Activated CD4-positive, alpha-beta T cell treated with anti-CD3 and anti-CD28 coated beads for 36 hours (primary cell): ENCODE results near the gene ATE1. TPM values are rescaled to one million over a fixed set of nuclear protein-coding genes. Genes with fewer than 3 reads are reported as not detected.
"Not testable (repeated sequence)": the region's sequence is repeated elsewhere in the genome, so short reads cannot be mapped to it uniquely, and the experiment has no call there.

Experiments used
- ATAC-seq: fragments of 200-7000 bp; cut with Tn5 transposase; one replicate; pipeline ENCODE4 v1.10.0; 2021; ENCODE audit warnings: mild to moderate bottlenecking, moderate library complexity
- CTCF ChIA-PET: fragments of 350-600 bp; sonication (Branson Sonifier 250); formaldehyde crosslinking; loops from one replicate; lab custom pipeline; 2021; ENCODE audit warnings: antibody characterized with exemption; lab: Charles Lee
- POLR2A ChIA-PET: fragments of 350-600 bp; sonication (Branson Sonifier 250); formaldehyde crosslinking; loops from one replicate; lab custom pipeline; 2021; ENCODE audit warnings: antibody characterized with exemption, inconsistent platforms; lab: Charles Lee
- DNase-seq: peaks from one replicate; pipeline ENCODE4 v3.0.0-alpha.2; 2020
- H3K27ac Mint-ChIP-seq: one replicate; pipeline ENCODE4 v1.8.0; 2021; ENCODE audit warnings: mixed read lengths
- H3K27me3 Mint-ChIP-seq: one replicate; pipeline ENCODE4 v1.8.0; 2021; ENCODE audit warnings: mixed read lengths
- H3K36me3 Mint-ChIP-seq: one replicate; pipeline ENCODE4 v1.8.0; 2021; ENCODE audit warnings: low read depth, mixed read lengths
- H3K4me1 Mint-ChIP-seq: one replicate; pipeline ENCODE4 v1.8.0; 2021; ENCODE audit warnings: mixed read lengths
- H3K4me3 Mint-ChIP-seq: one replicate; pipeline ENCODE4 v1.8.0; 2021; ENCODE audit warnings: mild to moderate bottlenecking, moderate library complexity, mixed read lengths
- H3K9me3 Mint-ChIP-seq: one replicate; pipeline ENCODE4 v1.8.0; 2021; ENCODE audit warnings: low read depth, mixed read lengths
- intact Hi-C, 2 experiments: fragments of 100-400 bp; cut with DNase I in 1 of 2; cut with micrococcal nuclease in 1 of 2; formaldehyde crosslinking; loops; one replicate each; pipeline versions ENCODE4 v1.14.2 to v1.15.1; 2022 to 2024; cut with DNase I, micrococcal nuclease
- total RNA-seq, 2 experiments: library from RNA; stranded (reverse); gene quantifications; one replicate each; pipeline ENCODE4 v1.2.3, GENCODE V29; 2021

Gene ATE1
- total RNA-seq, 2 experiments from 2014 or later, result 23.2 to 23.9 TPM

DNA sequence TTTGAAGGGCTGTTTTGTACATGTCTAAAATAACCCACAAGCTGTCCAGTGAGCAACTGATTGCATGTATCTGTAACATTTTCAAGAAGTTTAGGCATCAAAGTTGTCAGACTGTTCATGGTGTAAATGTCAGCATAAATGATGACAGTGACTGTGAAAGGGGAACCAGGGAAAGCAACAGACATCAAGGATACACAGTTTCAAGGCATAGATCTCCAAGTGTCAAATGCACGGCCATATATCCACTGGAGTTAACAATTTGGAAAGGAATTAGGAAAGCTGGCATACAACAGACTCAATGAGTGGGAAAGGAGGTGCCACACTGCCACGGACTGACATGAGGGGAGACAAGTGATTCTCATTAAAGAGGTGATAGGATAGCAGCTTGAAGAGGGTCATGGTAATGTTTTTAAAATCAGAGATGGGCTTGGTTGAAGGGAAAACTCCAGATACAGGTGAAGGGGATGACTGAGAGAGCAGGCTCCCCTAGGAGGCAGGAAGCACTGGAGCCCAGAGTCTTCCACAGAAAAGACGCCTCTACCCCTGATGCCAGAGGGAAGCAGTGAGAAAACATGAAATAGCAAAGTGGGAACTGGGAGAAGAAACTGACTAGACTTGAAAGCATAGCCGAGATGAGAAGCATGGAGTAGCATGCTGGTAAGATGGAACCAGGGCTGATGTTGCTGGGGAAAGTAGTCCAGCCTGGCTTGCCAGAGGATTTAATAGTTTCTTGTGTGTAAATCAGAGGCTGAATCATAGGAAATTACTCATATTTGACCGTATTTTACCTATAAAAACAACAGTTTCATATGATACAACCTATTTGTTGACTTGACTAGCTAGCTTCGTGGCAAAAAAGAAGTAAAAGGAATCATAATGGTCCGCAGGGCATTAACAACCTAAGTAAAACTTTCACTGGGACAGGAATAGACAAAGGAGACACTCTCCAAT lies 28.6 kb upstream of the ATE1 start:
- ChIA-PET CTCF (interaction anchor here (0.6 to 0.7 kb wide), 2 partner anchors 98 to 187 kb away, joined by 3 read pairs; no protein-coding TSS in a partner anchor), POLR2A (no interaction called here)
- Mint-ChIP-seq H3K27ac (peak overlapping the region; percentile 37), H3K27me3 (no peaks in the 10 kb centered on the region), H3K4me1 (peaks cover 19% of the 10 kb centered on the region), H3K4me3 (no peak overlapping the region), H3K9me3 (no peaks in the 10 kb centered on the region), H3K36me3 (peaks cover 25% of the 10 kb centered on the region)
- intact Hi-C loops, result no loop called here
- ATAC-seq, result no peak
- DNase-seq, result no peak

DNA sequence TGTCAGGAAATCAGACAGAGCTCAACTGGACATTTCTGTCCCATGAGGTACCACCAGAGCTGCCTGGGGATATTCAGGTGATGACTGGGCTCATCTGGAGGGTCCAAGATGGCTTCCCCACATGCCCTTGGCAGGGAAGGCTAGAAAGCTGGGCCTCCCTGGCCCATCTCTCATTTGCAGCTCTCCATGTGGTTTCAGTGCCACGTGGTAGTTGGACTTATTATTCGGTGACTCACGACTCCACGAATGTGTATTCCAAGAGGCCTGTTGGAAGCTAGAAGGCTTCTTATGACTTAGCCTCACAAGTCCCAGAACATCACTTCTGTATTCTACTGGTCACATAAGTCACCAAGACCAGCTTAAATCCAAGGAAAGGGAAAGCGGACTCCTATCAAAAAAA lies 24.4 kb upstream of the ATE1 start:
- CTCF ChIA-PET, result interaction anchor here (0.6 kb wide), 1 partner anchor 20 kb away, joined by 3 read pairs; no protein-coding TSS in a partner anchor
- ATAC-seq, result no peak

GRCh38 chr10:121949451-121949850 lies 21.6 kb upstream of the ATE1 start:
- no peaks in the 10 kb centered on the region for H3K9me3 Mint-ChIP-seq
- POLR2A ChIA-PET, result no interaction called here
- H3K27me3 Mint-ChIP-seq, result no peaks in the 10 kb centered on the region
- ATAC-seq (no peak), DNase-seq (no peak)
- no peak overlapping the region for H3K27ac Mint-ChIP-seq
- no peaks in the 10 kb centered on the region for H3K4me1 Mint-ChIP-seq
- H3K36me3 Mint-ChIP-seq, result peaks cover 3% of the 10 kb centered on the region
- no peak overlapping the region for H3K4me3 Mint-ChIP-seq
- CTCF ChIA-PET, result interaction anchor here (1.2 kb wide), 1 partner anchor 12 kb away, joined by 3 read pairs; no protein-coding TSS in a partner anchor
- intact Hi-C loops, result no loop called here

More for the DNA sequence above, 24.4 kb upstream of the ATE1 start:
- no peaks in the 10 kb centered on the region for H3K27me3 Mint-ChIP-seq
- H3K4me1 Mint-ChIP-seq, result peaks cover 10% of the 10 kb centered on the region
- H3K9me3 Mint-ChIP-seq, result no peaks in the 10 kb centered on the region
- no peak for DNase-seq
- POLR2A ChIA-PET, result interaction anchor here (0.8 kb wide), 1 partner anchor 13 kb away, joined by 3 read pairs; no protein-coding TSS in a partner anchor
- H3K36me3 Mint-ChIP-seq, result peaks cover 19% of the 10 kb centered on the region
- H3K4me3 Mint-ChIP-seq, result no peak overlapping the region
- intact Hi-C loops, result no loop called here
- H3K27ac Mint-ChIP-seq, result no peak overlapping the region

- ChIA-PET CTCF (interaction anchor here (1.3 kb wide), 1 partner anchor 48 kb away, joined by 4 read pairs; no protein-coding TSS in a partner anchor), POLR2A (no interaction called here)
- DNase-seq, result no peak
- Mint-ChIP-seq H3K27me3 (no peaks in the 10 kb centered on the region), H3K9me3 (no peaks in the 10 kb centered on the region), H3K4me3 (no peak overlapping the region), H3K36me3 (peaks cover 3% of the 10 kb centered on the region), H3K27ac (no peak overlapping the region), H3K4me1 (no peaks in the 10 kb centered on the region)
- no peak for ATAC-seq
- intact Hi-C loops, result no loop called here
Observed at GRCh38 chr10:121949049-121949448, 21.2 kb upstream of the ATE1 start.

DNA sequence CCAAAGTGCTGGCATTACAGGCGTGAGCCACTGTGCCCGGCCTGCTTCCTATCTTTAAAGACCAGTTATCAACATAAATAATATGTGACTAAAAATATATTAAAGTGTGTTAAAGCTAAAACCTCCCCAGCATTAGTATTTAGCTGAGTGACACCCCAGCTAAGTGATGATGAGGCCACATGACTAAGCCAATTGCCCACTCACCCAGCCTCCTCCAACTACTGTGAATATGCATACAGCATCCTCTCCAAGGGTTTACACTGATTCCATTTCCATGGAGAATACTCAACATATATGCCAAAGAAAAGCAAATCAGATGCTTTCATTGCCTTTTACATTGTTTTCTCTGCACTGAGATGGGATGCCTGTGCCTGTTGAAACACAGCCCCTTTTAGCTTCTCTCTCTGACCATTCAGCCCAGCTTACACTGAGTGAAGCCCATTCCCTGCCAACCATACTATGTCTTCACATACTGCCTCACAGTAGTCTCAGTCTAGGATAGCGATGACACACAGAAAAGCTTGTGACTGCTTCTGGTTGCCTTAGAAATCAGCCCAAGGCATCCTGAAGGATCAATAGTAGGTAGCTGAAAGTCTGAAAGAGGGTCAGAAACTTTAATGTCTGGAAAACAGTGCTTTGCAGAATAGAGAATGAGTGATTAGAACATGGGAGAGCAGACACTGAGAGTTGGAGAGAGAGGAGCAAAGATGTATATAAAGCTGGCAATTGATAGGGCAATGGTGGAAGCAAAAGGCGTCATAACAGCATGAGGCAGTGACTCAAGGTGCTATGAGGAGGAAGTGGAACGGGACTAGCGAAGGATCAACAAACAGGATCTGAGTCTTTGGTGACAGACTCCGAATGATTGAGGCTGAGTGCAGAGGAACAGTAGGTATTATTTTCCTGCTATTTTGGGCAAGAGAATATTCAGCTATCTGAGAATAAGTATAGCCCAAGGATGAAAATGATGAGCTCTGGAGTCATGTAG lies 19.8 kb upstream of the ATE1 start:
- H3K4me1 Mint-ChIP-seq, result no peaks in the 10 kb centered on the region
- ChIA-PET POLR2A (no interaction called here), CTCF (interaction anchor here (1.3 kb wide), 1 partner anchor 47 kb away, joined by 4 read pairs; no protein-coding TSS in a partner anchor)
- H3K9me3 Mint-ChIP-seq, result no peaks in the 10 kb centered on the region
- H3K36me3 Mint-ChIP-seq, result peaks cover 3% of the 10 kb centered on the region
- ATAC-seq (no peak), DNase-seq (no peak)
- intact Hi-C loops, result no loop called here
- H3K27me3 Mint-ChIP-seq, result peaks cover 4% of the 10 kb centered on the region
- H3K27ac Mint-ChIP-seq, result no peak overlapping the region
- no peak overlapping the region for H3K4me3 Mint-ChIP-seq

DNA sequence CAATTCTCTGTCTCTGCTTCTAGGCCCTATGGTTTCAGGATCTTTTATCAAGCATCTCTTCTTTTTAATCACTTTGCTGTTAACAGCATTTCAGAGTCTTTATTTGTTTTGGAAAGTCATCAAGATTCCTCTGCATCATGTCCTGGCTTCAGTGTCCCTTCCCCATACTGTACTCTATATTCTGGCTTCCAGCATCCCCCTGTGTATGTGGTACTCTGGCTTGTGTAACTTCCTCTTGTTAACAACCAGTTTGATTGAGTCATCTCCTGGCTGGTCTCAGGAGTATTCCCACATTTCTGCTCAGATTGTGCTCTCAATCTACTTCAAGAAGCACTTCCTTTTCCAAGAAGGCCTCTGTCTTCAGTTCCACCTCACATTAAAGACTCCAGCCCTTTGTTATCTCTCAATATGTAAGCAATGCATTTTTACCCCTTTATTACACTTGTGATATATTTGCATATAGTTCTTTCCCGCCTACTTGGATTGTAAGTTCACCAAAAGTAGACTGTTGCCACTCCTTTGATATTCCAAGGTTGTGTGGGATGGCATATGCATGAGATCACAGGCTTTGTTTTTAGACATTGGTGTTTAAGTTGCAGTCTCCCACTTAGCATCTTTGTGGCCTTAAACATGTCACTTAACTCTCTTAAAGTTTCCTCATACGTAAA lies 15.1 kb upstream of the ATE1 start:
- POLR2A ChIA-PET, result no interaction called here
- H3K27ac Mint-ChIP-seq, result no peak overlapping the region
- no peaks in the 10 kb centered on the region for H3K9me3 Mint-ChIP-seq
- intact Hi-C loops, result no loop called here
- no peaks in the 10 kb centered on the region for H3K36me3 Mint-ChIP-seq
- no peaks in the 10 kb centered on the region for H3K4me1 Mint-ChIP-seq
- no peak overlapping the region for H3K4me3 Mint-ChIP-seq
- peaks cover 10% of the 10 kb centered on the region for H3K27me3 Mint-ChIP-seq
- no peak for DNase-seq
- CTCF ChIA-PET, result no interaction called here
- ATAC-seq, result no peak

DNA sequence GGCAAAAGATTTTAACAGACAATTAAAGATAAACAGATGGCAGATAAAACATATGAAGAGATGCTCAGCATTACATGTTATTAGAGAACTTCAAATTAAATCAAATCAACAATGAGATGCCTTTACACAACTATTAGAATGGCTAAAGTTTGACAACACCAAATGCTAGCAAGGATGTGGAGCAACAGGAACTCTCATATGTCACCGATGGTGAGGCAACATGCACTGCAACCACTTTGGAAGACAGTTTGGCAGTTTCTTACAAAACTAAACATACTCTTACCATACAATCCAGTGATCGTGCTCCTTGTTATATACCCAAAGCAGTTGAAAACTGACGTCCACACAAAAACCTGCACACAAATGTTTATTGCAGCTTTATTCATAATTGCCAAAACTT lies 13.7 kb upstream of the ATE1 start:
- no peaks in the 10 kb centered on the region for H3K36me3 Mint-ChIP-seq
- ChIA-PET CTCF (no interaction called here), POLR2A (no interaction called here)
- no peak for ATAC-seq
- intact Hi-C loops, result no loop called here
- H3K27ac Mint-ChIP-seq, result no peak overlapping the region
- H3K4me3 Mint-ChIP-seq, result no peak overlapping the region
- no peak for DNase-seq
- peaks cover 10% of the 10 kb centered on the region for H3K27me3 Mint-ChIP-seq
- H3K9me3 Mint-ChIP-seq, result no peaks in the 10 kb centered on the region
- no peaks in the 10 kb centered on the region for H3K4me1 Mint-ChIP-seq

DNA sequence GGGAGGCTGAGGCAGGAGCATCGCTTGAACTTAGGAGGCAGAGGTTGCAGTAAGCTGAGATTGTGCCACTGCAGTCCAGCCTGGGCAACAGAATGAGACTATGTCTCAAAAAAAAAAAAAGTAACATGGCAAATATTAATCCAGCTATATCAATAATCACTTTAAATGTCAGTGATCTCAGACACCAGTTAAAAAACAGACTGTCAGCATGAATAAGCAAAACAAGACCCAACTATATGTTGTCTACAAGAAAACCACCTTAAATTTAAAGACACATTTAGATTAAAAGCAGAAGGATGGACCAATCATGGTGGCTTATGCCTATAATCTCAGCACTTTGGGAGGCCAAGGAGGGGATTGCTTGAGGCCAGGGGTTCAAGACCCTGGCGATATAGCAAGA lies 8.5 kb upstream of the ATE1 start:
- H3K4me3 Mint-ChIP-seq, result no peak overlapping the region
- ATAC-seq (no peak), DNase-seq (no peak)
- peaks cover 5% of the 10 kb centered on the region for H3K27me3 Mint-ChIP-seq
- no peaks in the 10 kb centered on the region for H3K9me3 Mint-ChIP-seq
- no peaks in the 10 kb centered on the region for H3K4me1 Mint-ChIP-seq
- CTCF ChIA-PET, result no interaction called here
- POLR2A ChIA-PET, result no interaction called here
- no peaks in the 10 kb centered on the region for H3K36me3 Mint-ChIP-seq
- intact Hi-C loops, result no loop called here
- H3K27ac Mint-ChIP-seq, result no peak overlapping the region

GRCh38 chr10:121935702-121936101 lies 7.9 kb upstream of the ATE1 start:
- Mint-ChIP-seq H3K27me3 (peaks cover 5% of the 10 kb centered on the region), H3K4me3 (no peak overlapping the region), H3K36me3 (no peaks in the 10 kb centered on the region), H3K9me3 (no peaks in the 10 kb centered on the region), H3K27ac (no peak overlapping the region), H3K4me1 (no peaks in the 10 kb centered on the region)
- CTCF ChIA-PET, result interaction anchor here (2.1 kb wide), 1 partner anchor 35 kb away, joined by 5 read pairs; no protein-coding TSS in a partner anchor
- POLR2A ChIA-PET, result no interaction called here
- no peak for ATAC-seq
- intact Hi-C loops, result no loop called here
- DNase-seq, result no peak

DNA sequence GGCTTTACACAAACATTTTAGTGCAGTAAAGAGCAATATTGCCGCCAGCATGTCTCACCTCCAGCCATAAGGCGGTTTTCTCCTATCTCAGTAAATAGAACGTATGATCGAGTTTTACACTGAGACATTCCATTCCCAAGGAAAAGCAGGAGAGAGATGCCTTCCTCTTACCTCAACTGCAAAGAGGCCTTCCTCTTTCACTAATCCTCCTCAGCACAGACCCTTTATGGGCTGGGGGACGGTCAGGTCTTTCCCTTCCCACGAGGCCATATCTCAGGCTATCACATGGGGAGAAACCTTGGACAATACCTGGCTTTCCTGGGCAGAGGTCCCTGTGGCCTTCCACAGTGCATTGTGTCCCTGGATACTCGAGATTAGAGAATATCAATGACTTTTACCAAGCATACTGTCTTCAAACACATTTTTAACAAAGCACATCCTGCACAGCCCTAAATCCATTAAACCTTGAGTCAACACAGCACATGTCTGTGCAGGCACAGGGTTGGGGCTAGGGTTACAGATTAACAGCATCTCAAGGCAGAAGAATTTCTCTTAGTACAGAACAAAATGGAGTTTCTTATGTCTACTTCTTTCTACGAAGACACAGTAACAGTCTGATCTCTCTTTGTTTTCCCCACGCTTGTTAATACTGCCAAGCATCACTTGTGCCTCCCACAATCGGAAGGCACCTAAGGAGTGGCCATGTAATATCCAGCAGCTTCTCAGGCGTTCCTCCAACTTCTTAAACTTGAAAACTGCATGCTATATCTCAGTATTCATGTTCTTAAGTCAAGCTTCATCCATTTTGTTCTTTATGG lies 2.6 kb upstream of the ATE1 start:
- DNase-seq, POLR2A ChIA-PET, H3K36me3 Mint-ChIP-seq, CTCF ChIA-PET, H3K9me3 Mint-ChIP-seq, H3K27me3 Mint-ChIP-seq, intact Hi-C loops, ATAC-seq: not testable (repeated sequence)
- H3K4me1 Mint-ChIP-seq, result peaks cover 14% of the 10 kb centered on the region
- peak overlapping the region; percentile 59 for H3K4me3 Mint-ChIP-seq
- H3K27ac Mint-ChIP-seq, result peak overlapping the region; percentile 52
